CD4-positive, alpha-beta T cell treated with Interleukin-15 for 1 hour (primary cell): ENCODE data around the gene HSD17B1.
"Not testable (repeated sequence)": the region's sequence is repeated elsewhere in the genome, so short reads cannot be mapped to it uniquely, and the experiment has no call there.

Experiments
- DNase-seq: peaks from one replicate; pipeline ENCODE4 v3.0.0-alpha.2; 2020

HSD17B1 gene

DNA sequence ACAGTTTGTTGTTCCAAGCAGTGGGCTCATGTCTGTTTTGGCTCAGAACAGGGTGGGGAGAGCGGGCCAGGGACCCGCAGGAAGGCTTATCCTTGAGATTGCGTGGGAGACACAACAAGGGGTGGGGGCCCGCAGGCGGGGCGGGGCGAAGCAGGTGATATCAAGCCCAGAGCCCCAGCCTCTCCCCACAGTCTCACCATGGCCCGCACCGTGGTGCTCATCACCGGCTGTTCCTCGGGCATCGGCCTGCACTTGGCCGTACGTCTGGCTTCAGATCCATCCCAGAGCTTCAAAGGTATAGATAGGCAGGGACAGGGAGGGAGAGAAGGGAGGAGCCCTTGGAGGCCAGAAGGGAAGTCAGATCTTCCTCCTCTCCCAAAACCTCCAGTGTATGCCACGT lies at the start of gene HSD17B1:
Gene HSD17B1 (plus strand): TSS at position 188 of the 400 bp plus-strand sequence. CDS start 11 bp downstream, at position 199.
- DNase-seq = not testable (repeated sequence)

DNA sequence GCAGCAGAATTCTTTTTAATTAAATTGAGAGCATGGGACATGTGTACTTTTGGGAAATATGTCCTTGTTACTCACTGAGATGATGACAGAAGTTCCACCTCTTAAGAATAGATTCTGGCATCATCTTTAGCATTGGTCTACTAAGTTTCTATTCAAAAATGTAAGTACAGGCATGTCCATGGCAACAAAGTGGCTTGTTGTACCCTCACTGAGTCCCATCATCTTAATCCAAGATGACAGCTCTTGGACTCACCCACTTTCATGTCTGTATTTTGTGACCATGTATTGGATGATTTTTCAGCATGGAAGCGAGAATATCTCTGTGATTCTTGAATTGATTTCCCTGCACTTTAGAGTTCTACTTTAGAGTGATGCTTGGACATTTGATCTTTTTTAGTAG lies 49.8 kb upstream of the HSD17B1 start:
- DNase-seq = no peak

DNA sequence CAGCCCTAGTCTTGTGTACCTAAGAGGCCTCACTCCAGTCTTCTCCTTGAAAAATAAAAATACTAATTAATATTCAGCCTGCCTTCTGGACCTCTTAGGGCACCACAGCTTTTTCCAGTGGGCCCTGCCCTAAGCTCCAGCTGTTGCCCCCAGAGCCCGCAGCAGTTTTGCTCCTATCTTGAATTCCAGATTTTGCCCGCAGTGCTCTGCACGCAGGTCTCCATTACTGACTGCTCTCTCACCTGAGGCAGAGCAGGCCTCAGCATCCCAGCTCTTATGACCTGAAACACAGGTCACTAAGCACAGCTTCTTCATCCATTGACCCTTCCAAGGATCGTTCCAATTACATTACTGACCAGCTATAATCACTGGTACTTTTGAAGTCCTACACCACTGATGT lies 45.1 kb upstream of the HSD17B1 start:
- no peak for DNase-seq

- DNase-seq = no peak
Observed at GRCh38 chr17:42508426-42509165, 44.1 kb upstream of the HSD17B1 start.

DNA sequence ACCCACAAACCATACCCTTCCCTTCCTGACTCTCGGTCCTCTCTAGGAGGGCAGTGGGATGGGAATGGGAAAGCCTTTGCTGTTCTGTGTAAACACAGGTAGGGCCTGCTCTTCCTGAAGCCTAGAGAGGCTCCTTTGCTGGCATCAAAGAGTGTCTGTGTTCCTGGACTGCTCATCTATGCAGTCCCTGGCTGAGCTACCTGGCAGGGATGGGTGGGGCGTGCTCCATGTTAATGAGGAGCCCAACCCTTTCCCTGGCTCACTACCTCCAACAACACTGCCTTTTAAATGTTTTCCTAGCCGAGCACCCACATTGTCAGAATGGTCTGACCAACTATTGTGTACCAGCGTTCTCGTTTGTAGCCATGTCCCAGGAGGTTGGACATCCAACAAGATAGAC lies 43.3 kb upstream of the HSD17B1 start:
- no peak for DNase-seq

DNA sequence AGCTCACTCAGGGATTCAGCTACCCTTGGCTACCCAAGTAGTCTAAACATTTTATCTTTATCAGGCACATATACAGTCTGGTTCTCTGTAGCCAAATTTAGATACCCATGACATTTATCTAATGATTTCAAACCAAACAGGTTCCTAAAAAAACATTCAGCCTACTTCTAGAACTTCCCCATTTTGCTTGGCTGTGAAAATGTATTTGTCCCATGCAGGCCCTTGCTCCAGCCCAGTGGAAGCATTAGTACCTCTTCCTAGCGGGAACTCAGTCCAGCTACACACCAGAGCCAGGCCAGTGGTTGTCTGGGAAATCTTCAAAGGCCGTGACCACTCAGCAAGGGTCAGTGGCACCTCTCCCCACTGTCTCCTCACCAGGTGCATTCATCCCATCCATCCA lies 42.9 kb upstream of the HSD17B1 start:
- DNase-seq = no peak

- DNase-seq = no peak
Observed at GRCh38 chr17:42512246-42512645, 40.5 kb upstream of the HSD17B1 start.

DNA sequence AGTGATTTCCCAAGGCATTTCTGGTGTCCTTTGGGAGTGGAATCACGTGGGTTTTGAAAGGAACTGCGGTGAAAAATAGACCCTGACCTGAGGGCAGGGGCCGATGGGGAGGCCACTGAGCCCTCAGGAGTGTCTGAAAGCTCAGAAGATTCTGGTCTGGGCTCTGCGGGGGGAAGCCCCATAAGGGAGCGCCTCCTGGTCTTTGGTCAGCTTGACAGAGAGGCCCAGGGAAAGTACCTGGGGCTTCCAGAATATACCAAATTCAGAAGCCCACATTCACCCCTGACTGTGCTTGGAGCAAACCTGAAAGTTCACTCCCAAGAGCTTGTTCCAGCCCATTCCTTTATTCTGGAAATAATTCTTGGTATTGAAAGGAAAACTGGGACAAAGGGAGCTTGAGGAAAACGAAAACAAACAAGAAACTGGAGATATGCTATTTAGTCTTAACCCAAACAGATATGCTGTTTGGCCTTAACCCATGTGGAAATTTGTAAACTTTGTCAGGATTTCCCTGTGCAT lies 39.9 kb upstream of the HSD17B1 start:
- no peak for DNase-seq

GRCh38 chr17:42513686-42514085 lies 39.0 kb upstream of the HSD17B1 start:
- DNase-seq = no peak

DNA sequence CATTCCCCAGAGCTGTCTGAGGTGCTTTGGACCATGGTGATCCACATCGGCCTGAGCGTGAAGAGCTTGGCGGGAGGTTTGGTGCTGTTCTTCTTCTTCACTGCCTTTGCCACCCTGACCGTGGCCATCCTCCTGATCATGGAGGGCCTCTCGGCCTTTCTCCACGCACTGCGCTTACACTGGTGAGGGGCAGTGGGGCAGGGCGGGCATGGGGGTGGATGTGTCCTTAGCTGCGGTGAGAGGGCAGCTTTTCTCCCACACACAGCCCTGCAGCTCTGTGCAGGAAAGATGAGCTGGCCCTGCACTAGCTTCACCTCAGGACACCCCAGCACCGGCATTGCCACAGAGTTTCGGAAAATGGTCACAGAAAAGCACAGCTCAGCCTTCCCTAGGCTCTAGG lies 38.4 kb upstream of the HSD17B1 start:
- no peak for DNase-seq

DNA sequence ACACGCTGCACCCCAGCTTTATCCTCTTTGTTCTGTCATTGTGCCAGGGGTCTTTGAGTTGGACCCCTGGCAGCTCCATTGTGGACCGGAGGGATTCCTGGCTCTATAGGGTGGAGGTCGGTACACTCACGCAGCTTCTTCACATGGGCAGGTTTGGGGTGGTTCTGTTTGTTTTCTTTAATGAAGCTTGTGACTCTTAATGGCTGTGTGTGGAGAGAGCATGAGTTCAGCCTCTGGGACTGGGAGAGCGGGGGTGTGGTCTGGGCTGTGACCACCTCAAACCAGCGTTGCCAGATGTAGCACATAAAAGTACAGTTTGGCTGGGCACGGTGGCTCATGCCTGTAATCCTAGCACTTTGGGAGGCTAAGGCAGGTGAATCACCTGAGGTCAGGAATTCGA lies 37.9 kb upstream of the HSD17B1 start:
- DNase-seq = no peak

DNA sequence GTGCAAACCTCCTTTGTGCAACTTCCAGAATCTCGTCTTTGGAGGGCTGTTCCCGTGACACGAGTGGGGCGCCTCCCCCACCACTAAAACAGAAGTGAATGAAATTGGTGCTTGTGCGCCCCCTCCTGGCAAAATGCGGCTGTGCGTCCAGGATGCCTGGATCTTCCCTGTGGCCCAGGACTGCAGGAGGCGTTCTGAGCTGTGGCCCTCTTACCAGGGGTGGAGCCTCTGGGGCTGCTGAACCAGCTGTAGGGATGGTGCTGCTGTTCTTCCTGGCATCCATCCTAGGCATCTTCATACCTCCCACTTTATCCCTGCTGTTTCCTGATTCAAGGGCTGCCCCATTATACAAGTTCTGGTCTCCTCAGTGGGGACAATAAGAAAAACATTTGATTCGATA lies 35.2 kb upstream of the HSD17B1 start:
- peak; percentile 77 for DNase-seq

DNA sequence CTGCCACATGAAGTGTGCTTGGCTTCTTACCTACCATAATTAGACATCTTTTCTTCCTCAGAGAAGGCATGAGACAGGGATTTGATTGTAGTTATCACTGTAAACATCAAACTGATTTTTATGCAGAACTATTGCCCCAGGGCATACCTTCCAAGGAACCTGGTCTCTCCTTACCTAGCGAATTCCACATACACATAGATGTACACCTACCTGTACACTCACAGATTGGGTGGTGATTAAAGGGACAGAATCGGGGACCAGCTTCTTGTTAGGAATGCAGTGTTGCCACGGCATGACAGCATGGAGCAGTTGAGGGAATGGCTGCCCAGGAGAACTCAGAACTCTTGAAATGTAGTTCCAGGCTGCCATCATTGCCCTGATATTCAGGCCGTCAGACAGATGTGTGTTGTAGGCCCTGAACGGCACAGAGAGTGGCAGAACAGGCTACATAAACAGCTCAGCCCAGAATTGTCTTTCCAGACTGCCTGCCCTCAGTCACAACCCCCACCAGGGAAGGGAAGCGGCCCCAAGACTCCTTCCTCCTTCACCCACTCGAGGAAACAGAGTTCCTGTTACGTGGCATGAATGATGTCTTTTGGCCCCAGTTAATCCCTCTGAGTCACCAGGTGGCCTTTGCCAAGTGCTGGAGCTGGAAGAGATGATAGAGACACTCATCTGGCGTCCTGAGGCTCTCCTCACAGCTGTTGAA lies 34.5 kb upstream of the HSD17B1 start:
- peak; percentile 49 for DNase-seq

GRCh38 chr17:42518755-42519545 lies 33.8 kb upstream of the HSD17B1 start:
- DNase-seq = no peak

- DNase-seq = no peak
Observed at GRCh38 chr17:42519546-42520491, 32.9 kb upstream of the HSD17B1 start.

GRCh38 chr17:42520540-42520951 lies 32.2 kb upstream of the HSD17B1 start:
- DNase-seq = no peak

DNA sequence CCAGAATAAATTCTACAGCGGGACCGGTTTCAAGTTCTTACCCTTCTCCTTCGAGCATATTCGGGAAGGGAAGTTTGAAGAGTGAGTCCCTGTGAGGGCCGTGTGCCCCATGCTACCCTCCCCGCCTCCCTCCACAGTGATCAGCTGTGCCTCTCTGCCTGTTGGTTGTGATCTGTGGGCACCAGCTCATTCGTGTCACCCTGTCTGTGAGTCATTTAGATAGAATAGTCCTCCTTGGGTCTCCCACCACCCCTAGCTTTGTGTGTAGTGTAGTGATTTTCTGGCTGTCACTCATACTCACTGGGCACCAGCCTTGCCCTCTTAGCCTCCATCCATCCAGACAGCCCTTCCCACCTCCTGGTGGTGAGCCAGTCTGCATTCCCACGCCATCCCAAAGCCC lies 31.7 kb upstream of the HSD17B1 start:
- no peak for DNase-seq

DNA sequence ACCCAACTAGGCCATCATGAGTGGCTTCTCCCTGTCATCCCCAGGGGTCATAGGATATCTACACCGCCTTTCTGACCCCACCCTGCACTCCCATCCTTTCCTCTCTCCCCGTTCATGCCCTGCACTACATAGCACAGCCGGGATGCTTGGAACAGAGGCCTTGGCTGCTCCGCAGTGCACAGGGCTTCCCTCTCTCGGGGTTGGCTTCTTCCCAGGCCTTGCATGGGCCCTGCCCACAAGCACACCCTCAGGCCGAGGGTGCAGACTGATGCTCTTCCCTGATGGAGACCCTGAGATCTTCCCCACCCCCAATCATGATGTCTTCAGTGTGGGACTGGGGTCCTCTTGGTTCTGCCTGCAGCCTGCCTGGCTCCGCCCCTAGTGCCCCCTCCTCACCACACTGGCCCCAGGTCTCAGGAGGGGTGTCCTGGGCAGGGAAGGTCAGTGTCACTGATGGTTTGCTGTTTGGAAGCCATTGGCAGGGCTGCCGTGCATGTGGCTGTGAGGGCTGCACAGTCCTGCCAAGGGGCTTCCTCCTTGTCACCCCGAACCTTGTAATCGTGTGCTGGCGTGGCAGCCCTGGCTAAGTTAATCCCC lies 31.0 kb upstream of the HSD17B1 start:
- no peak for DNase-seq

DNA sequence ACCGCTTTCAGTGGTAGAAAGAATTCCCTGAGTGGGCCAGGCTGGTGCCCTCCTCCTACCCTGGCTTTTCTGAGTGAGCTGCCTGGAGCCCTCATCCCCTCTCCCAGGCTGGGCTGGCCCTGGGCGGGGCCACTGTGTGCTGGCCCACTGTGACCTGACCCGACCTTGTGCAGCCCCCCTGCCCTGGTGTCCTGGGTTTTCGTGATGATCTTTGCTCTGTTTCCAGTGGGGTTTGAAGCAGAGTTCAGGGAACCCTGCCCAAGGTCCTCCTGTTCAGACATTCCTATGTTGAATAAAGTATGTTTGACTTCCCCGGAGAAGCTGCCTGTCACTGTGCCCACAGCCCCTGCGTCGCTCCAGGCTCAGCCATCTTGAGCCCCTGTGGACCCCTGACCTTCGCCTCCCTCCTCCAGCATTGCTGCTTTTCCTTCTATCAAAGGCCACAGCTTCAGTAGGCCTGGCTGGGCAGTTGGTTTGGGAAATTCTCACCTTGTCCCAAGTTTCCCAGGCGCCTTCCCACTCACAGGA lies 30.4 kb upstream of the HSD17B1 start:
- DNase-seq = no peak

DNA sequence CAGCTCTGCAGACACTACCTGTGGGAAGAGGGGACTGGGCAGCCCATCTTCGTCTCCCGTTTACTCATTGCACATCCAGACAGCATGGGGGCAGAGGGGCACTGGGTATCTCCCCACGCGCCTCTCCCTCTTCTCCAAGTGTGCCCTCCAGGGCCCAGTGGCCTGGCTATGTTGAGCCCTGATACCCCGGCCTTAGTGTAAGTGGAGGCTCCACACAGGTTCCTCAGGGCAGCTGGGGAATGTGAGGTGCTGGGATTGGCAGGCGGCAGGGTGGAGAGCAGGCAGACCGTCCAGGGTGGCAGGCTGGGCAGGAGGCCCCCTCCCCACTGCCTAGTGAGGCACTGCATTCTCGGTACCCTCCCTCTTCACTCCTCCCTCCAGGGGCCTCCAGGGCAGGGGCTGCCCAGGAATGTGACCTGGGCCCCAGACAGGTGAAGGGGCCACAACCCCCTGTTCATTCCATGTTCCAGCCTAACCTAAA lies 29.9 kb upstream of the HSD17B1 start:
- DNase-seq = no peak

GRCh38 chr17:42525221-42525620 lies 27.5 kb upstream of the HSD17B1 start:
- no peak for DNase-seq
